ENCODE data around the gene ANKFN1.

The ANKFN1 gene

GRCh38 chr17:56152874-56153602 lies at the start of gene ANKFN1:
ANKFN1 (plus strand) TSS chr17:56153475; CDS start chr17:56212668, 59,193 bp downstream.
- DNase-seq: no peak

- DNase-seq: no peak
Measured at GRCh38 chr17:56108811-56109284, 44.4 kb upstream of the ANKFN1 start.

GRCh38 chr17:56109836-56110235 lies 43.4 kb upstream of the ANKFN1 start:
- no peak for DNase-seq

- DNase-seq: no peak
Measured at GRCh38 chr17:56110463-56111135, 42.7 kb upstream of the ANKFN1 start.

GRCh38 chr17:56111706-56112485 lies 41.4 kb upstream of the ANKFN1 start:
- DNase-seq: no peak

GRCh38 chr17:56113486-56113885 lies 39.8 kb upstream of the ANKFN1 start:
- no peak for DNase-seq

- no peak for DNase-seq
Measured at GRCh38 chr17:56114469-56114868, 38.8 kb upstream of the ANKFN1 start.

- no peak for DNase-seq
Measured at GRCh38 chr17:56119191-56119590, 34.1 kb upstream of the ANKFN1 start.

GRCh38 chr17:56119936-56120335 lies 33.3 kb upstream of the ANKFN1 start:
- DNase-seq: no peak

- no peak for DNase-seq
Measured at GRCh38 chr17:56121191-56122051, 31.9 kb upstream of the ANKFN1 start.

GRCh38 chr17:56125830-56126819 lies 27.1 kb upstream of the ANKFN1 start:
- no peak for DNase-seq

GRCh38 chr17:56130026-56130425 lies 23.2 kb upstream of the ANKFN1 start:
- DNase-seq: no peak

GRCh38 chr17:56130631-56131030 lies 22.6 kb upstream of the ANKFN1 start:
- DNase-seq: no peak

GRCh38 chr17:56131431-56131830 lies 21.8 kb upstream of the ANKFN1 start:
- no peak for DNase-seq

GRCh38 chr17:56136301-56136700 lies 17.0 kb upstream of the ANKFN1 start:
- no peak for DNase-seq

GRCh38 chr17:56141046-56141839 lies 12.0 kb upstream of the ANKFN1 start:
- no peak for DNase-seq

- no peak for DNase-seq
Measured at GRCh38 chr17:56142325-56142724, 10.9 kb upstream of the ANKFN1 start.

GRCh38 chr17:56142781-56143180 lies 10.5 kb upstream of the ANKFN1 start:
- no peak for DNase-seq

- DNase-seq: no peak
Measured at GRCh38 chr17:56144223-56144622, 9.1 kb upstream of the ANKFN1 start.

GRCh38 chr17:56146534-56146933 lies 6.7 kb upstream of the ANKFN1 start:
- no peak for DNase-seq

Data from activated CD8-positive, alpha-beta memory T cell treated with anti-CD3 and anti-CD28 coated beads, Interleukin-2, amount 50 U/mL, for 48 hours (primary cell).